ENCODE measurements around the gene EVI5L.

DNA sequence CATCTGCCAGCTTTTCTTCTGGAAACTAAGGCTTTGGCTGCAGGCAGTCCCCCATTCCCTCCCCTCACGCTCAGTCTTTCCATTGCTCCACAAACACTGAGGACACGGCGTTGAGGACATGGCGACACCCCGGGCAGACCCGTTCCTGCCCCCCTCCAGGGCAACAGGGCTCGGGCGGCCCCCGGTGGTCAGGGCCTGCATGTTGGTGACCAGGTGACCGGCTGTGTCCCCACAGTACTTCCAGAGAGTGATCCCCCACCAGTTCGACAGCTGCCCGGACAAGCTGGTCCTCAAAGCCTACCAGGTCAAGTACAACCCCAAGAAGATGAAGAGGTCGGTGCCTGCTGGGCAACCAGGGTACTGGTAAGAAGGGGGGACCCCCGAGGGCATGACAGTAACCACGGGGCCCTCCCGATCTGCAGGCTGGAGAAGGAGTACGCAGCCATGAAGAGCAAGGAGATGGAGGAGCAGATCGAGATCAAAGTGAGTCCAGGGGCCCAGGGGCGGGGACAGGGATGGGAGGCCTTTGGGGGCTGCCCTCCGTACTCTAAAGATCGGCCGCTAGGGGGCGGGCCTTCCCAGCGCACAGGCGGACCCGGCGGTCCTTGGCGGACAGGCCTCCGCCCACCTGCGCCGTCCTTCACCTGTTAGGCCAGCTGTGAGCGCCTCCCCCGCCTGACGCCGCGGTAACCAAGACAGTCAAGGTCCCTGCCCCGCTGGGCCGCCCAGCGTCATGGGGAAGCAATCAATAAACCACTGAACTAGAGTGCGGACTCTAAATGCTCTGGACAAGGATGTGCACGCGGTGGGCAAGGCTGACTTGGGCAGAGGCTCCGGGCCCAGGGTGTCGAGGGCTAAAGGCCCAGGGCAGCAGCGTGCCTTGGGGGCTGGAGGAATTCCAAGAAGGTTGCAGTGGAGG, 23.1 kb downstream of the EVI5L start:
- no peak for TF ChIP-seq POLR2A (IDR thresholded peaks at IDR 0.05)
- TF ChIP-seq, protein P1, sequence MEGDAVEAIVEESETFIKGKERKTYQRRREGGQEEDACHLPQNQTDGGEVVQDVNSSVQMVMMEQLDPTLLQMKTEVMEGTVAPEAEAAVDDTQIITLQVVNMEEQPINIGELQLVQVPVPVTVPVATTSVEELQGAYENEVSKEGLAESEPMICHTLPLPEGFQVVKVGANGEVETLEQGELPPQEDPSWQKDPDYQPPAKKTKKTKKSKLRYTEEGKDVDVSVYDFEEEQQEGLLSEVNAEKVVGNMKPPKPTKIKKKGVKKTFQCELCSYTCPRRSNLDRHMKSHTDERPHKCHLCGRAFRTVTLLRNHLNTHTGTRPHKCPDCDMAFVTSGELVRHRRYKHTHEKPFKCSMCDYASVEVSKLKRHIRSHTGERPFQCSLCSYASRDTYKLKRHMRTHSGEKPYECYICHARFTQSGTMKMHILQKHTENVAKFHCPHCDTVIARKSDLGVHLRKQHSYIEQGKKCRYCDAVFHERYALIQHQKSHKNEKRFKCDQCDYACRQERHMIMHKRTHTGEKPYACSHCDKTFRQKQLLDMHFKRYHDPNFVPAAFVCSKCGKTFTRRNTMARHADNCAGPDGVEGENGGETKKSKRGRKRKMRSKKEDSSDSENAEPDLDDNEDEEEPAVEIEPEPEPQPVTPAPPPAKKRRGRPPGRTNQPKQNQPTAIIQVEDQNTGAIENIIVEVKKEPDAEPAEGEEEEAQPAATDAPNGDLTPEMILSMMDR (IDR thresholded peaks at IDR 0.05) = peak; percentile 69 to 89 (median 83)
